Measurements from ENCODE around the gene PLA2G4E.

Gene PLA2G4E

DNA sequence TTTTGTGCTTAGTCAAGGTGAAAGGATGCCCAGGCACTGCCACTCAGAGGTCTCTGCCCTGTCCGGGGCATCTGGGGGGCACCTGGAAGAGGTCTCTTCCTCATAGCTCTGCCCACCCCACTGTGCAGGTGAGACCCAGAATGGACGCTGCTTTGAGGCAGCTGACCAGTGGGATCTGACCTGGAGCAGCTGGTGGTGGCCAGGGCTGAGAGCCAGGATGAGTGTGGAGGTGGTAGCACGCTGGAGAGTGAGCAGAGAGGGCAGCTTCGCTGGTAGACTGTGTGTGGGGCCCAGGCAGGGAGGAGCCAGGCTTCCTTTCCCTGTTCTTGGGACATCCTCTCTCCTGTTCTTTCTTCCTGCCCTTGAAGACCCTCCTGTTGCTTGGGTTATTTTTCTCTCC lies 32.2 kb upstream of the PLA2G4E start:
- no peak for DNase-seq (ENCODE audit: low spot score)

- DNase-seq (ENCODE audit: low spot score) = no peak
Observed at GRCh38 chr15:42050484-42051255, 29.8 kb upstream of the PLA2G4E start.

- no peak for DNase-seq (ENCODE audit: low spot score)
Observed at GRCh38 chr15:42048821-42049200, 28.0 kb upstream of the PLA2G4E start.

- DNase-seq (ENCODE audit: low spot score) = no peak
Observed at GRCh38 chr15:42048080-42048820, 27.4 kb upstream of the PLA2G4E start.

- DNase-seq (ENCODE audit: low spot score) = no peak
Observed at GRCh38 chr15:42046597-42046996, 25.8 kb upstream of the PLA2G4E start.

DNA sequence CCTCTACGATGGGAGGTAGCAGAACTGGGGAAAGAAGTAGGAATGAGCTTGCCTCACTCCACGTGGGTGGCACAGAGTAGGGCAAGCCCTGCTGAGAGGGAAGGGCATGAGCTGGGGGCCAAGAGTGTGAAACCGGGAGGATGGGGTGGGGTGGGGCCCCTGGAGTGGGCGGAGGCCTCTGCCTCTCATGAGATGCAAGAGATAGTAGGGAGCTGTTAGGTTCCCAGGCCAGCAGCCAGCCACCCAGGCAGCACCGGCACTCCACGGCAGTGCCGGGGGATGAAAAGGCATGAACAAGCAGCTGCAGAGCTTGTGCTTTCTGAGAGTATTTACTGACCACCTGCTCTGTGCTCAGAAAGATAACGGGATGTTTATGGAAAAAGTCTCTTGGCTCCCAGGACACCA lies 24.4 kb upstream of the PLA2G4E start:
- no peak for DNase-seq (ENCODE audit: low spot score)

DNA sequence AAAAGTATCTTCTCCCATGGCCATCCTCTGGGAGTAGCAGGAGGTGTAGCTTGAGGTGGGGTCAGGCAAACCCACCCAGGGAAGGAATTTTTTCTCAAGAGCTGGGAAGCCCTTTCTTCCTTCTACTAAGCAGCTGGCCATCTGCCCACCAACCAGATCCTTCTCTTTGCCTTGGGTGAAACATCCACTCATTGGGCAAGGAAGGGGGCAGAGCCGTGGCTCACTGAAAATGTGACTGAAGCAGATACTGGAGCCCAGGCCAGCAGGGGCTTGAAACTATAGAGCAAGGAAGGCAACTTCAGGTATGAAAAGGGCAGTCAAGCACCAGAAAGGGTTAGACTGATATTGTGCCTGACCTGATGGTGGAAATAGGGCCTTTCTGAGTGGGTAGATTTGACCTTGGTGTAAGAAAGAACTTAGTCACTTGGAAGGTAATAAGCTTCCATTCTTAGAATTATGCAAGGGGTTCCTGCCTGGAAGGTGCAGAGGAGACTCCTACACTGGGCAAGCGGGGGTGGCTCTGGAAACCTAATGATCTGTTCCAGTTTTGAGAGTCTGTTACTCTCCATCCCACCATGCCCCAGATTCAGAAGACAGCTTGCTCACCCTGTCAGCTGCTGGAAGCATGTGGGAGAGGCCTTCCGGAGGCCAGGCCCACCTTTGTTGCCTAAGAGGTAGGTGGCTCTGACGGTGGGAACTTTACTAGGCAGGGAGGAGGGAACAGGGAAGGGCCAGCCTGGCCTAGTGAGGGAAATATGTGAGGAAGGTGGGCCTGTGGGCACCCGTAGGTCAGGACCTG lies 22.0 kb upstream of the PLA2G4E start:
- no peak for DNase-seq (ENCODE audit: low spot score)

- no peak for DNase-seq (ENCODE audit: low spot score)
Observed at GRCh38 chr15:42038401-42038800, 17.6 kb upstream of the PLA2G4E start.

DNA sequence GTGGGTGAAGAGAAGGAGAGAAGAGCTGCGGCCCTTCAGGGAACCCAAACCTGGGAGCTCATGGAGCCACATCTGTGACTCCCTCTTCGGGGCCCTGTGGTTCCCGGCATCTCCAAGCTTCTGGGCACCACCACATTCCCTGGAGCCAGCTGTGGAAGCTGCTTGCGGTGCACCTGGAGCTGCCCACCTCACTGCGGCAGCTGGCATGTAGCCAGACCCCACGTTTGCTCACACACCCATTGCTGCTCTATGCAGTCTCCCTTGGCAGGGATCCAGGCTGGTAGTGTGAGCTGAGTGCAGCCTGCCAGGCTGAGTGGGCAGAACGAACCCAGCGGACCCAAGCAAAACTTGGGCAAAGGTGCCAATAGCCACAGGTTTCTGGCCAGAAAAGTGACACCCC lies 16.8 kb upstream of the PLA2G4E start:
- DNase-seq (ENCODE audit: low spot score) = no peak

- no peak for DNase-seq (ENCODE audit: low spot score)
Observed at GRCh38 chr15:42036966-42037365, 16.1 kb upstream of the PLA2G4E start.

DNA sequence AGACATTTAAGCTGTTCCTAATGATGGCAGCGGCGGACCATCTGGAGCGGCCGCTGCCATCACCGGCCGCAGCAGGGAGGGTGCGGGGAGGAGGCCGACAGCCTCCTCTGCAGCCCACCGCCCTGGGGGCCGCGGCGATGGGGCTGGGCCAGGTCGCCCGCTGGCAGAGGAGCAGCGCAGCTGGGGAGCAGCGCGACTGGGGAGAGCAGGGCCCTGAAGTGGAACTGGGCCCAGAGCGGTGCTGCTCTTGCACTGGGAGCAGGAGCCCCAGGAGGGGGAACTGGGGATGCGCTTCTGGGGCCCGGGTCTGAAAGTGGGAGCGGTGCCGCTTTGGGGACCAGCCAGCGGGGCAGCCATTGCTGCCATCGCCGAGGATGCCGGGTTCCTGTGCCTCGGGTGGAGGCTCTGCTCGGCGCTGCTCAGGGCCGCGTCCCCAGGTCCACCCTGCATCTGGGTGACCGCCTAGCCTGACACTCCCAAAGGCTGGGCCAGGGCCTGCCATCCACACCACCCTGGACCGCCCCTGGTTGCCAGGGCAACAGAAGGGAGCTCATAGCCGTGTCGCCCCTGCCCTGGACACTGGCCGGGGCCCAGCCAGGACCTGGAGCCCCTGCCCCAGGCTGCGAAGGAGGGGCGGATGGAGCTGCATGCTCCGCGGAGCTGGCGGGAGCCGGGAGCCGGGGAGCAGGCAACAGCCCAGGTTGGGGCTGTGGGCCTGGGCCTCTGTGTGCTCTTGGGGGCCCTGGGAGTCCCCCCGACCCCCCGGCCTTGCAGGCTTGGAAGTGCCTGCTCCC lies 15.5 kb upstream of the PLA2G4E start:
- no peak for DNase-seq (ENCODE audit: low spot score)

- DNase-seq (ENCODE audit: low spot score) = no peak
Observed at GRCh38 chr15:42035435-42035761, 14.6 kb upstream of the PLA2G4E start.

- no peak for DNase-seq (ENCODE audit: low spot score)
Observed at GRCh38 chr15:42034628-42035434, 14.0 kb upstream of the PLA2G4E start.

DNA sequence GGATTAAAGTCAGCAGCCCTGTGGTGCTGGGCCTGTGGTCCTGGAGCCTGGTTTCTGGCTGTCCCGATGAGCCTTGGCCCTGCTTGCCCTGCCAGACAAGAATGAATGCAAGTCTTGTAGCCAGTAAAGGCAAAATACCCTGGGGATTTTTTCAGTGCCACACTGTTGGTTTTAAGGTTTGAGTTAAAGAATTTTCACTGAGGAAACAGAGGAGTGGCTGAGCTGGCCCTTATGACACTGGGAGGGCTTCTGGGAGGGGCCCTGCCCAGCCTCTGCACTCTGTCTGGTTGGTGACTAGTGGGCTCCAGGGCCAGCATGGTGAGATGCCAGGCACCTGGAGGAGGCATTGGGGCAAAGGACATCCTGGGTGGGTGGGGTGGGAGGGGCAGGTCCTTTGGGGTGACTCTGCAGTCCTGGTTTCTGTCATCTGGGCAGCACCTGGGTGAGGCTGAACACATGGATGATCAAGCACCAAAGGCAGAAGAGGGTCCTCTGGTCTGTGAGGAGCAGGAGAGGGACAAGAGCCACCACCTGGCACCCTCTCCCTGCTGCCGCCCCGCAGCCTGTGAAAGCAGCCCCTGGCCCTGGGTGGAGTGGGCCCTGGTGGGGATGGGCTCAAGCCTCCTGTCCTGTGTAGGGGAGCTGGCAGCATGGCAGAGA lies 12.5 kb upstream of the PLA2G4E start:
- no peak for DNase-seq (ENCODE audit: low spot score)

- DNase-seq (ENCODE audit: low spot score) = no peak
Observed at GRCh38 chr15:42032376-42033213, 11.8 kb upstream of the PLA2G4E start.

- DNase-seq (ENCODE audit: low spot score) = no peak
Observed at GRCh38 chr15:42031198-42031915, 10.5 kb upstream of the PLA2G4E start.

- no peak for DNase-seq (ENCODE audit: low spot score)
Observed at GRCh38 chr15:42027521-42027920, 6.7 kb upstream of the PLA2G4E start.

- DNase-seq (ENCODE audit: low spot score) = no peak
Observed at GRCh38 chr15:42024303-42024702, 3.5 kb upstream of the PLA2G4E start.

DNA sequence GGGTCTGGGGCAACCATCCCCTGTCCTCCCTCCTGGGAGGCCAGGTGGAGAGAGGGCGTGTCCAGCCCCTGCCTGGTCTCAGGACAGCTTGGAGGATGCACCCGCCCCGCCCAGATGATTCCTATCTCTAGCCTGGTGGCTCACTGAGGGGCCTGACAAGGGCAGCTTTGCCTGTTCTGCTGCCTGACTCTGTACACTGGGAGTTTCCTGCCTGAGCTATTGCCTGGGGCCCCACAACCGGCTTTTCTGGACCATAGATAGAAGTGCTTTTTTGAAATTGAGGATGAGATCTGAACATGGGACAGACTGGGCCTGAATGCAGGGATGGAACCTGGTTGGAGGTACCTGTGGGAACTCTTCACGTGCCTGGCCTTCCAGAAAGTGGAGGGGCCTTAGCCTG lies 751 bp upstream of the PLA2G4E start:
- no peak for DNase-seq (ENCODE audit: low spot score)
